NCI-H187 treated with DMSO at 0.1 percent for 48 hours (cell line): Measurements from ENCODE around the gene VSIG10L2.
"Not testable (repeated sequence)": the region's sequence is repeated elsewhere in the genome, so short reads cannot be mapped to it uniquely, and the experiment has no call there.

Source experiments
- DNase-seq: peaks from one replicate; lab custom pipeline; 2025; lab: John Stamatoyannopoulos, UW

The VSIG10L2 gene

DNA sequence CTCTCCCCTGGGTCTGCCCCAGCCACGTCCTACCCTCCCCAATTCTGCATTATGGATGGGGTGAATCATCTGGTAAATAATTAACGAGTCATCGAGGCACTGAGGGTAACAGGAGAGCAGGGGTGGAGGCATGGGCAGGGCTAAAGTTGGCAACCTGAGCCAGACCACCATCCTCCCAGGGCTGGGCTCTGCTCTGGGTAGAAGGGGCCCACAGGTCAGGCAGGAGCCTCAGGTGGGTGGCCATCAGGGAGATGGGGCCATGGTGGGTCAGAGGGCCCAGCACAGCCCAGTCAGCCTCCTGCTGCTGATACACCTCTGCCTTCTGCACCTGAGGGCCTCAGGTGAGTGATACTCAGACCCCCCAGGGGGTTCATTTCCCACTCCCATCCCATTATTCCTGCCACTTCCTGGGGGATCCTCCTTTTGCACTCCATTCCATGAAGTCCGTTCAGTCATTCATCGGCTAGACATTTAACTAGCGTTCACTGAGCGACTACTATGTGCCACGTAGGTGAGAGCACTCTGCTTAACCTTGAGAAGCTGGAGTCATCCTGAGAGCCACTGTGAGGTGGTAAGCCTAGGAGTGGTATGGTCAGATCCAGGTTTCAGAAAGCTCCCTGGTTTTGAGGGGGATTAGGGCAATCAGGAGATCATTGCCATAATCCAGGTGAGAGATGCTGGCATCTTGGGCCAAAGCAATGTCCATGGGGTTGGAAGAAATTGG lies at the start of gene VSIG10L2:
TSS of gene VSIG10L2 (plus strand) at position 248 of the 724 bp plus-strand sequence. CDS start at position 260, 12 bp downstream.
- DNase-seq: no peak

DNA sequence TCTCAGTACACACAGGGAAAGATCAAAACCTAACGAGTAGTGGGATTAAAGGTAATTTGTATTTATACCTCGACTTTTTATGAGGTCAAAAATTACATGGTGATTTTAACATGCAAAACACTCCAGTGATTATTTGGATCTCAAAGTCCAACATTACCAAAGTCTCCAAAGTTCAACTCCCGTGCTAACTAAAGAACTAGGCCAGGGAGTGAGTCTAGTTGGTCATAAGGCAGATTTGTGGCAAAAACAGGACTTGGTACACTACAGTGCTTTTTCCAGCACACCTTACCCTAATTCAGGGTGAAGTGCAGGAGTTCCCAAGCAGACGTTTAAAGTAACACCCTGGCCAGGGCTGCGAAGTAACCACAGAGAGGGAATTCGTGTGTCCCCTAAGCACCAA lies 44.0 kb upstream of the VSIG10L2 start:
- DNase-seq: no peak

DNA sequence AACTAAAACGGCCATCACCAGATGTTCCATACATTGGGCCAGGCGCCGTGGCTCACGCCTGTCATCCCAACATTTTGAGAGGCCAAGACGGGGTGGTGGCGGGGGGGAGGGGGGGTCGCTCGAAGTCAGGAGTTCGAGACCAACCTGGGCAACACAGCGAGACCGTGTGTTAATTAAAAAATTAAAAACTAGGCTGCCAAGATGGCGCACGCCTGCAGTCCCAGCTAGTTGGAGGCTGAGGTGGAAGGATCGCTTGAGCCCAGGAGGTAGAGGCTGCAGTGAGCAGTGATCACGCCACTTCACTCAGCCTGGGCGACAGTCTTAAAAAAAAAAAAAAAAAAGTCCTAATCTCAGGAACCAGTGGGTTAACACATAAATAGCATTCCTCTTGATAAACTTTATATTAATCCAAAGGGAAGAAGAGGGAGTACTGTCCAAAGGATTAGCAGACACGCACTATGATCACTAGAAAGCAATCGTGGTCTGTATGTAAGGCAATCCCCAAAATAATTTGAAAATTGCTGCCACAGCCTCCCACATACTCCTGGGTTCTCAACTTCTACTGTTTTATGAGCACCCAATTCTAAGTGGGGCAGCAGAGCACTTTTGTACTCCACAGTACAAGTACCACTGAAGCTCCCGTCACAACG lies 43.4 kb upstream of the VSIG10L2 start:
- no peak for DNase-seq

DNA sequence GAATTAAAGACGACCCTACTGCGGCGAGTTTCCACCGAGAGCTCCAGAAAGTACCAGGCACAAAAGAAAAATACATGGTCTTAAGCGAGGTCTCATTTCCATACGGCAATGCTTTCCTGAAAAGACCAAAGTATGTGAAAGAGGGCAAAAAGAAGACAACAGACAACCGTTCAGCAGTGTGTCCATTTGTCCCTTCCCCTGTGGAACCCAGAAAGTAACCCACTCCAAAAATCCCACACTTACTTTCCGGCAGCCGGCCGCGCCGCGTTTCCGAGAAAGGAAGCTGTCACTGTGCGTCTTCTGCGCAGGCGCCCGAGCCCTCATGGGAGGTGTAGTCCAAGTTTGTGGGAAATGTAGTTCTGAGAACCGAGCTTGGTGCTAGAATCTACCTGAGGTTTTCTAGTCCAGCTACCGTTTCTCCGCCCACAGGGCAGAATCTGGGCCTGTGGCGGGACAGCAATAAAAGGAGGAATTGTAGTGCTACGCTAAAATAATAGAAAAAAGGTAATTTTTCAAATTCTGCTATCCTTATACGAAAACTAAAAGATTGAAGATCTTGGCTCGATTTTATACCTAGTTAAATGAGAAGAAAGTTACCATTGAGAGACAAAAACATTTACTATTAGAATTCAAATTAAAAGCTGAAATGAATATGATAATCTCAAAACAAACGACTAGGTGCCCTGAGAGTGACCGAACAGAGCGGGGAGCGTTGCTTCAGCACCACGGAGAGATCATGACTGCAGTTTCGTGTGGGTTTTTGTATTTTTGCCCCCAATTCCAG lies 42.7 kb upstream of the VSIG10L2 start, which contains the start of gene PUS3:
TSS of gene PUS3 (minus strand) at position 280 of the 784 bp plus-strand sequence. CDS start 6,922 bp downstream, outside the sequence.
- peak; percentile 74 for DNase-seq

DNA sequence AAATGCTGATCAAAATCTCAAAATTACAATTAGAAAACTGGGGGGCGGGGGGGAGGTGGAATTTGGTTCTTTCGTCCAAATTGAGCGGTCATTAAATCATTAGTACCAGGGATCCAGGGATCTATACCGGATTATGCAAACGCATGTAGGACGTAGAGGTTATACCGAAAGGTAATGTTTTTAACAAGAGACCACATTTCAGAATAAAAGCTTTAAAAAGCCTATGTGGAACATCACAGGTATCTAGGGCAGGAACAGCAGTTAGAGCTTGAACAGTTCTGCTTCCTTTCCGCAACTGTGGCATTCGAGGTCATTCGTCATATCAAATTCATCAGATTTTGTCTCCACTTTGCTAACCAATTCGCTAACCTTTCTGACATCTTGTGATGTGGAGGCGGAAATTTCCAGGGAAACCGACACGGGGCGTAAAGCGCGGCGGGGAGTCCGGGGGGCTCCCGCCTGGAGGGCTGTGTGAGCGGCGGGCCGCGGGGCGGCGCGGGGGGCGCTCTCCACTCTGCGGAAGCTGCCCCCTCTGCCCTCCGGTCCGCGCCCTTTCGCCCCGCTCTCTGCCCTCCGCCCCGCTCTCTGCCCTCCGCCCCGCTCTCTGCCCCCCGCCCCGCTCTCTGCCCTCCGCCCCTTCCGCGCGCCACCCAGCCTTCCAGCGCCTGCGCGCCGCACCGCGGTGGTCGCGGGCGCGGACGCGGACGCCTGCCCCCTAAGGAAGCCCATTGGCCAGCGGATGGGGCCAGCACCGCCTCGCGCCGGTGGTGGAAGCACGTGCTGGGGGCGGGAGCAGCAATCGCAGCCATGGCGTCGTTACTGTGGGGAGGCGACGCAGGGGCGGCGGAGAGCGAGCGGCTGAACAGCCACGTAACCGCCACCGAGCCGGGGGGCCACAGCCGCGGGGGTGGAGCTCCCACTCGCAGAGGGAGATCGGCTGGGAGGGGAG lies 41.9 kb upstream of the VSIG10L2 start, which contains the start of gene DDX25:
TSS of gene DDX25 (plus strand) at position 798 of the 949 bp plus-strand sequence. CDS start at position 808, 10 bp downstream.
- DNase-seq: no peak

DNA sequence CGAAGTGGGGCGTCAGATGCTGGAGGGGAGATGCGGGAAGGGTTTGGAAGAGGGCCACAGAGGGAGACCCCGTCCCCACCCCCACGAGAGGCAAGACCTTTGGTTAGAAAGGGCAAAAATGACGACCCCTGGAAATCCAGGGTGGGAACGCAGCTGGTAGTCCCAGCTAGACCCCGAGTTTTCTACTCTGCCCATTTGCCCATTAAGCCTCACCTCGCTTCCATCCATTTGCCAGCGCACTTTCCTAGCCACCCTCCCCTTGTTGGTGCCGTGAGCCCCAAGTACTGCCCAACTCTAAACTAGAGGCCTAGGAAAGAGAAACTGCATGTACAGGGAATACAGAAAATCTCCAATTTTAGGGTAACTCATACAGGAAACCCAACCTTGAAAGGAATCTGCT lies 41.2 kb upstream of the VSIG10L2 start:
- DNase-seq: no peak

DNA sequence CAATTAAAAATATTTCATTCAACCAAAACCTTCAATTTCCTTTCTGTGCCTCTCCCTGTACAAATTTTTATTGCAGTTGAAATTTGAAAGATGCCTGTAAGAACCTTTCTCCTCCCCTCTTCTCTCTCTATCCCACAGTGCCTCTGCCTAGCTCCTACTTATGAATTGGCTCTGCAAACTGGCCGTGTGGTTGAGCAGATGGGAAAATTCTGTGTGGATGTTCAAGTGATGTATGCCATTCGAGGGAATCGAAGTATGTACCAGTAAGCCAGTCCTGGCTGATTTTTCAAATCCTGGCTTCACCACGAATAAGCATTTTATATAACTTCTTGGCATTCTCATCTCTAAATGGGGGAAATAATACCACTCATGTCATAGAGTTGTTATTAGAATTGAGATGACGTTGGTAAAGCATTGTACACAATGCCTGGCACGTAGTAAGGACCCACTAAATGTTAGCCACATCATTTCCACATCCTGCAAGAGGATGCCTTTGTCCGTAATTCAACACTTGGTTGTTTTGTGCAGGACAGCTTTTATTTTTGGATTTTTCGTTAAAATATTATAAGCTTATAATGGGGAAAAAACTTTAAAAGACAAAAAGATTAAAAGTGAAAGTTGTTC lies 35.5 kb upstream of the VSIG10L2 start:
- no peak for DNase-seq

DNA sequence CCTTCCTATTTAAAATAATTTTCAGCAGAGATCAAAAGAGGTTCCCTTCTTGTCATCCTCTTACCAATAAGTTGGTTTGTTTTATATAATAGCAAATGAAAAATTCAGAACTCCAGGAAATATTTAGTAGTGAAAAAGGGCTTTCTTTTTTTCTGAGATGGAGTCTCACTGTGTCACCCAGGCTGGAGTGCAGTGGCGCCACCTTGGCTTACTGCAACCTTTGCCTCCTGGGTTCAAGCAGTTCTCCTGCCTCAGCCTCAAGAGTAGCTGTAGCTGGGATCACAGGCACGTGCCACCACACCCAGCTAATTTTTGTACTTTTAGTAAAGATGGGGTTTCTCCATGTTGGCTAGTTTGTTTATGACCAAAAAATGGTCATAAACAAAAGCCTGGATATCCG lies 31.2 kb upstream of the VSIG10L2 start:
- DNase-seq: not testable (repeated sequence)

DNA sequence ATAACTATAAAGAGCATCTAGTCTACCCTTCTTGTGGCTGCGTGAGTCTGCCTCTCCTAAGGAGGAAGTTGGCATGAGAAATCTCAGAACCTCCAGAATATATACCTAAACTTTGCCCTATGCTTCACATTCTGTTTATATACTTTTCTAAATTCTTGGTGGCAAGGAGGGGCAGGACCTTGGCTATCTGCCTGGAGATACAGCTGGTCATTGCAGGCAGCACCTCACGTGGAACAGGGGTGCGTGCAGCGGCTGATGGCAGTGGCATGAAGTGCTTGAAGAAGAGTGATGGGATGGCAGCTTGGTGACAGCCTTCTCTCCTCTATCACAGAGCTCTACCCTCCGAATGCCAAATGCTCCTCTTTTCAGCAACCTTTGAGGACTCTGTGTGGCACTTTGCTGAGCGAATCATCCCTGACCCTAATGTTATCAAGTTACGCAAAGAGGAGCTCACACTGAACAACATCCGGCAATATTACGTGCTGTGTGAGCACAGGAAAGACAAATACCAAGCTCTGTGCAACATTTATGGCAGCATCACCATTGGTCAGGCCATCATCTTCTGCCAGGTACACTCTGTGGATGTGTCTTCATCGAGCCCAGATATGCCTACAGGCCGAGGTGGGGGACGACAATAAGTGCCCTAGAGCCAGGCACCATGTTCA lies 29.0 kb upstream of the VSIG10L2 start:
- DNase-seq: no peak

DNA sequence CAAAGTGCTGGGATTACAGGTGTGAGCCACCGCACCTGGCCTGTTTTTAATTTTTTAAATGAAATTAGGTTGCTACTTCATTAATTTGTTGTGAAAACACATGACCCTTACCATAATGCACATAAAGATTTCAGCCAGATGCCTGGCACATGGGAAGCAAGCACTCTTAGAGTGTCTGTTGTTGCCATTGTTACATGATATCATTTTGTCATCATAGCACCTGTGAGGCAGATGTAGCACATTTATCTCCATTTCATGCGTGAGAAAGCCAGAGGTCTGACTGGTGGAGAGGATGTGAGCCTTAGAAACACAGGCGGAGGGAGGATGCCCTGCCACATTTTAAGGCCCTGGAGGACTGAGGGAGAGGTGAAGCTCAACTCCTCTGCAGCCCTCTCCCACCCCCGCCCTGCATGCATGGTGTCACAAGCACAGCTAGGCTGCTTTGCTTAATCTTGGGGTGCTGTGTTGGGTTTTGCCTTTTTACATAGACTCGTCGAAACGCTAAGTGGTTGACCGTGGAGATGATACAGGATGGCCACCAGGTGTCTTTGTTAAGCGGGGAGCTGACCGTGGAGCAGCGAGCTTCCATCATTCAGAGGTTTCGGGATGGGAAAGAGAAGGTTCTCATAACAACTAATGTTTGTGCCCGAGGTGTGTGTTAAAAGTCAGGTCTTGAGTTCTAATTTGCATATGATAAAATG lies 27.6 kb upstream of the VSIG10L2 start:
- no peak for DNase-seq

DNA sequence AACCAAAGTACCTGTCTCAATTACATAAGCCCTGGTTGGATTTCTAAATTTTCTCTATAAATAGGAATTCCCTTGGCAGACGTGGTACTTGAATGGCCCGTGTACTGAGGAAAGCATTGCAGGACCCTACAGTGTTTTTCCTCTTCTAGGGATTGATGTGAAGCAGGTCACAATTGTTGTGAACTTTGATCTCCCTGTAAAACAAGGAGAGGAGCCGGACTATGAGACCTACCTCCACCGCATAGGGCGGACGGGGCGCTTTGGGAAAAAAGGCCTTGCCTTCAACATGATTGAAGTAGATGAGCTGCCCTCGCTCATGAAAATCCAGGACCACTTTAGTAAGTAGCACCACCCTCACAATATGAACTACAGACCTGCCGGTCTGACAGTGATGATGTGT lies 24.8 kb upstream of the VSIG10L2 start:
- no peak for DNase-seq

DNA sequence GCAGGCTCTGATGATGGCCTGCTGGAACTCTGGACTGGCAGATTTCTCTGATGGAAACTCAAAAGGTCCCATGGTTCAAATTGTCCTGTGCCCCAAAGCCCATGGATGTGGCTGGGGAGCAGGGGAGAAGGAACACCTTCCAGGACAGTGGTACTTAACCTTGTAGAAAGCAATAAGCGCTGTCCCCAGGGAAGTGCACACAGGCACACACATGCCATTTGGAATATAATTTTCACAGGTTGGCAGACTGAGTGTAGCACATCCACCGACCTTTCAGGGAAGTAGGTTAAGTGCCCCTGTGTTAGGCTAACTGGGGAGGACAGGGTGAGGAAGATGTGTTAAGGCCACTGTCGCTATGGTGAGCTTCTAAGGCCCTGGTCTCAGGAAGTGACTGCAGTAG lies 23.7 kb upstream of the VSIG10L2 start:
- no peak for DNase-seq

DNA sequence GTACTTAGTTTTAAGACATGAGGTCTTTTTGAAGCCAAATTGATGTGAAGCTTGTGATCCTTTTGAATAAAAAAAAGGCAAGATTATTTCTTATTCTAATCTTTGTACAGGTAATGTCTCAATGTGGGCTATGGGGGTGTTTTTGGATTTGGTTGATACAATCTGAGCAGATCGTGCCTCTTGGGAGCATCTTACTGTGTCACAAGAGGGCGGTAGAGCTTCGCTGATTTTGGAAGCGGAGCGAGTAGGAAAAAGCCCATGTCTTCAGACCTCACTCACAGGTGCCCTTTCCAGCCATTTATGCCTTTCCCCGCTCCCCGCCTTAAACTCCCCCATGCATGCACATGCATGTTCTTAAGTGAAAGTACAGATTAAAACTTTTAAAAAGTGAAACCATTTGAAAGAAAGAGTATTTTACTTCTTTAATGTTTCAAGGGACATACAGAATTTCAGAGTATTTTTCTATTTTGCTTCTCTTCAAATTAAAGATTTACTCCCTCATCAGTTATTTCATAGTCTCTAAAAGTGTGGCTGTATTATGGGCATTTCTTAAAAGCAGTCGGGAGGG lies 22.7 kb upstream of the VSIG10L2 start:
- no peak for DNase-seq

DNA sequence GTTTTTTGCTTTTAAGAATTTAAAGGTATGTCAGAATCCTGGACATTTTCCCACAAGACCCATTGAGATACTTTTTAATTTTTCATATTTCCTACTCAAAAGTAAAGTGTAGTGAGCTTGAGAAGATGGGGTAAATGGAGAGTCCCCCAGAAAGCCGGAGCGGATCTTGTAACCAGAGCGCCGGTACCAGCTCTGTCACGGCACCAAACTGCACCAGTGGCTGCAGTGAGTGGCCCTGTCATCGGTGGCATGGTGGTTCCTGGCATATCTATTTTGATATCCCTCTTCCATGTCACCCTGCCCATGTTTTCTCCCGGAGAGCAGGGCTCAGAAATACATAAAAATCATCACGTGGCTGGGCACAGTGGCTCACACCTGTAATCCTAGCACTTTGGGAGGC lies 22.2 kb upstream of the VSIG10L2 start:
- DNase-seq: no peak

DNA sequence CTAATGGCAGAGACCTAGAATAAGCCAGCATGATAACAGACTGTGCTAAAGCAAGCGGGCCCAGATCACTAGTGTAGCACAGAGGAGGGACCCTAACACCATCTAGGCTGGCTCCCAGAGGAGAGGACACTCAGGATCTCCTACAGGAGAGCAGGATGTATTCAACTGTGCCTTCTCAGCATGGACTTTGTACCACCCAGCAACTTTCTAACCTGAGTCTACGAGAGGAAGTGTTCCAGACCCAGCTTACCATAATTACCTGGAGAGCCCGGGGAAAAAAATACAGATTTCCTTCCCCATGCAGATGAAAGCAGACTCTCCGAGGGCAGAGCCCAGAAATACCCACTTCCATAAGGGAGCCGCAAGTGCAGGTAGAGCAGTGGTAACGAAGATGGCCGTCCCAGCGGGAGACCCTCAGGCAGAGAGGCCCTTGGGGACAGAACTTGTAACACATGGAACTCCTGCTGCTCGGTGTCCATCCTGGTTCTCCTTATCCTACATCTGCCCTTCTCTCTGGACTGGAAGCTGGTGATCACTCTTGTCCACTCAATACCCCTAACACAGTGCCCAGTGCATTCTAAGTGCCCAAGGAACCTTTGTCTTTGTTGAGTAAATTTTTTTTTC lies 21.3 kb upstream of the VSIG10L2 start:
- DNase-seq: no peak

DNA sequence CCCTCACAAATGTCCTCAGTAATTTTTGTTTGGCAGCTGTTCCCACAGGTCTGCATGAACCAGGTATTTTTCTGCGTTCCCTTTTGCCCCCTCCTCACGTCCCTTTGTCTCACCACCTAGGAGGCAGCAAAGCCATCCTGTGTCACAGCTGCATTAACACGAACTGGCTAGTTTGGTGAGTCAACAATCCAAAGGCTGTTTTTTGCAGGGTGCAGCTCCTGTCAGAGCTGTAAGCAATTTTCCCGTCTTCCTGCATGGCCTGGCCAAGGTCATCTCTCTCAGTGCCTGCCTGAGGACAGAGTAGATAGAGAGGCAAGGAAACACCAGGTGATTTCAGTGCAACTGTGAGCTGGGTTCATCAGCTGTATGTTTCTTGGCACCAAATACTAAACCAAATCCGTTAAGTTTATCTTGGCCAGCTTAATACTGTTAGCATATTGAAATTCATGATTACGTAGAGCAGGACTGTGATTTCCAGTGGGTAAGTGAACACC lies 20.6 kb upstream of the VSIG10L2 start:
- no peak for DNase-seq

DNA sequence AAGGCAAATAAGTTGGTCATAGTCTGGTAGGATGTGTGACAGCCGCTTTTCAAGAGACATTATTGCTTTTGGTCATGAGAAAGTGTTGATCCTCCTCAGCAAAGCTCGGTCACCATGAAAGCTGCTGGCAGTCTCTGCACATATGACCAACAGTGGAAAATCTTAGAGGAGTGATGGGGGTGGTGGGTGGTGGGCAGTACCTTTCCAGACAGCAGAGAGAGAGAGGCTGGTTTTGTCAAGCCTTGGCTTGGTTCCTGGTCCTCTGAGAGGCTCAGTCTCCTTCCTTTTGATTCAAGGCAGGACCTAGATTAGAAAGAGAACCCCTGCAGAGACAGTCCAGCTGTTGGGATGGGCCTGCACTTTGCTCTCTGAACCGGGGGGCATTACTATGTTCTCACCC lies 20.0 kb upstream of the VSIG10L2 start:
- DNase-seq: no peak

DNA sequence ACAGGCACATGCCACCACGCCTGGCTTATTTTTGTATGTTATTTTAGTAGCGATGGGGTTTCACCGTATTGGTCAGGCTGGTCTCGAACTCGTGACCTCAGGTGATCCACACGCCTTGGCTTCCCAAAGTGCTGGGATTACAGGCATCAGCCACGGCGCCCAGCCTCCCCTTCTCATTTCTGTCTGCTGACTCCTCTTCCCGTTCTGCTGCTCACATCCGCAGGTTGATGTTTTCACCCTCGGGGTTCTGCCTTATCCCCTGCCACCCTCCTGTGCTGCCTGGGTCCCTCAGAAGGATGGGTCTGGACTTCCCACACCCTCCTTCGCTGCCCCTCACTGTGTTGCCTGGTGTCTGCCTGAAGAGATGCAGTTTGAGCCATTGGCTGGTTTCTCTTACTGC lies 19.2 kb upstream of the VSIG10L2 start:
- DNase-seq: no peak
